ENCODE data around the gene LRRC3. TPM values are rescaled to one million over a fixed set of nuclear protein-coding genes. Genes with fewer than 3 reads are reported as not detected.
A peak's percentile ranks its signal among the peaks of the same experiment; 100 is the strongest.

Gene LRRC3
- total RNA-seq, 3 donors from 2014 or later: 1.6 to 6.4 (median 2.0) TPM

DNA sequence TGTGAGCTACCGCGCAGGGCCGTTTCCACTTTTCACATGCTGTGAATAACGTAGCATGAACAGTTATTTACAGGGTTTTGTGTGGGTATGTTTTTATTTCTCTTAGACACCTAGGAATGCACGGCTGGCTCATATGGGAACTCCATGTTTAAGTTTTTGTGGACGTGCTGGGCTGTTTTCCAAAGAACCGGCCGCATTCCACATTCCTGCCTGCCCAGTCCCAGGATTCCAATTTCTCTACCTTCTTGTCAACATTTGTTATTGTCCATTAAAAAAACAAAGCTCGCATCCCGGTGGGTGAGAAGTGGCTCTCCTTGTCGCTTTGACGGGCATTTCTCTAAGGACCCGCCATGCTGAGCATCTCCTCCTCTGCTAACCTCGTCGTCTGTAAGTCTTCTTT is 47.1 kb upstream of the LRRC3 start:
- no peaks in the 10 kb centered on the region for H3K36me3 ChIP-seq
- no peak overlapping the region for H3K27ac ChIP-seq
- no peaks in the 10 kb centered on the region for H3K4me1 ChIP-seq
- H3K9me3 ChIP-seq: no peaks in the 10 kb centered on the region
- no peak for TF ChIP-seq POLR2AphosphoS5 (IDR thresholded peaks at IDR 0.05)
- TF ChIP-seq CTCF (IDR thresholded peaks at IDR 0.05): no peak
- no peak for TF ChIP-seq POLR2A (IDR thresholded peaks at IDR 0.05)
- H3K27me3 ChIP-seq: no peaks in the 10 kb centered on the region
- no peak for DNase-seq (ENCODE audit: low spot score in 2 of 2)
- intact Hi-C loops (cut with DNase I; ENCODE audit: low total_unique reads): no loop called here
- no peak overlapping the region for H3K4me3 ChIP-seq

- Histone ChIP-seq H3K36me3 (no peaks in the 10 kb centered on the region), H3K4me1 (no peaks in the 10 kb centered on the region), H3K9me3 (peaks cover 0 to 3% of the 10 kb centered on the region in 2 donors), H3K27me3 (peaks cover 0 to 20% of the 10 kb centered on the region in 2 donors), H3K27ac (no peak overlapping the region), H3K4me3 (no peak overlapping the region)
- peak in 1 of 2 donors; percentile 19 for DNase-seq (ENCODE audit: low spot score in 2 of 2)
- TF ChIP-seq CTCF (IDR thresholded peaks at IDR 0.05) (no peak), POLR2AphosphoS5 (IDR thresholded peaks at IDR 0.05) (no peak), POLR2A (IDR thresholded peaks at IDR 0.05) (no peak)
- intact Hi-C loops (cut with DNase I; ENCODE audit: low total_unique reads): no loop called here
Observed at GRCh38 chr21:44413566-44414290, 41.6 kb upstream of the LRRC3 start.

GRCh38 chr21:44414291-44415072 is 40.8 kb upstream of the LRRC3 start:
- Histone ChIP-seq H3K9me3 (peaks cover 0 to 3% of the 10 kb centered on the region in 2 donors), H3K27ac (no peak overlapping the region), H3K36me3 (no peaks in the 10 kb centered on the region), H3K27me3 (peaks cover 0 to 20% of the 10 kb centered on the region in 2 donors), H3K4me3 (no peak overlapping the region), H3K4me1 (no peaks in the 10 kb centered on the region)
- peak in 1 of 2 donors; percentile 20 for DNase-seq (ENCODE audit: low spot score in 2 of 2)
- intact Hi-C loops (cut with DNase I; ENCODE audit: low total_unique reads): no loop called here
- no peak for TF ChIP-seq POLR2A (IDR thresholded peaks at IDR 0.05)
- TF ChIP-seq CTCF (IDR thresholded peaks at IDR 0.05): no peak
- no peak for TF ChIP-seq POLR2AphosphoS5 (IDR thresholded peaks at IDR 0.05)

DNA sequence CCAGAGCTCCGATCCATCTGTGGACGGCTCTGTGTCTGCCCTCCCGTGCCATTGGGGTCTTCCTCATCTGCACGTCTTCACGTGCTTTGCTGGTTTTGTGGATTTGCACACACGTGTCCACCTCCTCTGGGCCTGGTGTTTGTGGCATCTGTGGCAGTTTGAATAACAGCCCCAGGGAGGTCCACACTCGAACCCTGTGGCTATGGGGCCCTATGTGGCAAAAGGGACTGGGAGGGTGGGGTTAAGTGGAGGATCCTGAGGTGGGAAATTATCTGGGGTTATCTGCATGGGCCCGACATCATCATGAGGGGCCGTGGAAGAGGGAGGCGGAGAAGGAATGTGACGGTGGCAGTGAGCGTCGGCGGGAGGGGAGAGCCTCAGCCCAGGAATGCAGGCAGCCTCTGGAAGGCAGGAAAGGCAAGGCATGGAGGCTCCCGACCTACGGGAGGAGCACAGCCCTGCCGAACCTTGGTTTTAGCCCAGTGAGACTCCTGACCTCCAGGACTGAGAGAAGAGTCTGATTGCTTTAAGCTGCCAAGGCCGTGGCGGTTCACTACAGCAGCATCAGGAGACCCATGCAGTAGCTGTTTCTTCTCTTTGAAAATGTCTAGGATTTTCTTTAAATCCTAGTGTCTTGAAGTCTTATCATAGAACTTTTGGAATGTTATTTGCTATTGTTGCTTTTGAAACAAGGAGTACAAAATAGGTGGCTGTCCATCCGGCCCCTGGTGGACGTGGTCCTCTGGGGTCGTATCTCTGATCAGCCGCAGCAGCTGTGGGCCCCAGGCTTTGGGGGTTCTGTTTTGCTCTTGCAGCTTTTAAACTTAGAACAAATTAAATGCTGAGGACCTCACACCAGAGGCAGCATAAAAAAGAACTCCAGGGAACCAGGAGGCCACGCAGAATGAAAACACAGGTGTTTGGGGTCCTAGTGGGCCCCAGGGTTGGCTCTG is 40.0 kb upstream of the LRRC3 start:
- peak in 1 of 2 donors; percentile 27 for DNase-seq (ENCODE audit: low spot score in 2 of 2)
- no peaks in the 10 kb centered on the region for H3K4me1 ChIP-seq
- no peak overlapping the region for H3K27ac ChIP-seq
- no peaks in the 10 kb centered on the region for H3K36me3 ChIP-seq
- intact Hi-C loops (cut with DNase I; ENCODE audit: low total_unique reads): no loop called here
- no peak overlapping the region for H3K4me3 ChIP-seq
- TF ChIP-seq POLR2AphosphoS5 (IDR thresholded peaks at IDR 0.05): no peak
- TF ChIP-seq POLR2A (IDR thresholded peaks at IDR 0.05): no peak
- no peak for TF ChIP-seq CTCF (IDR thresholded peaks at IDR 0.05)
- peaks cover 0 to 20% of the 10 kb centered on the region in 2 donors for H3K27me3 ChIP-seq
- H3K9me3 ChIP-seq: peaks cover 0 to 3% of the 10 kb centered on the region in 2 donors

Measured in breast epithelium (tissue), 4 donors.